ENCODE data around the gene BMERB1. TPM values are rescaled to one million over a fixed set of nuclear protein-coding genes. Genes with fewer than 3 reads are reported as not detected.

The BMERB1 gene
- total and polyA plus RNA-seq, 2 experiments from 2014 or later, result 17.3 to 28.1 TPM

DNA sequence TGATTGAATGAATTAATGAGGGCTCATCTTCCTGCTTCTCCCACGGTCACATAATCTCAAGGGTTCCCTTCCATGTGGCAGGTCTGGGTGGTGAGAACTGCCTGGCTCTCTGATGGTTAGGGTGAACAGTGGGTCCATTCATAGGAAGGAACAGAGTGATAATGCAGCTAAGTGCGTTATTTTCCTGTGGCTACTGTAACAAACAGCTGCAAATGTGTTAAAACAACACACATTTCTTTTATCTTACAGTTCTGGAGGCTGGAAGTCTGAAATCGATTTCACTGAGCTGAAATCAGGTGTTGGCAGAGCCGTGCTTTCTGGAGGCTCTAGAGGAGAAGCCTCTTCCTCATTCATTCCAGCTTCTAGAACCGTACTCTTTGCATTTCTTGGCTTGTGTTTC lies 95.3 kb downstream of the BMERB1 start:
- H3K27me3 ChIP-seq (ENCODE audit: insufficient read depth), result no peaks in the 10 kb centered on the region
- Mint-ChIP-seq H3K27ac (no peak overlapping the region), H3K9me3 (no peaks in the 10 kb centered on the region; the same call in 2 of the 3 replicates), H3K36me3 (ENCODE audit: low read depth) (0 out of 3 replicates have a peak, but pooled peaks cover 3% of the 10 kb centered on the region), H3K27me3 (ENCODE audit: insufficient read depth, low read depth, poor library complexity) (no peaks in the 10 kb centered on the region), H3K4me1 (no peaks in the 10 kb centered on the region), H3K4me3 (no peak overlapping the region)
- DNase-seq (ENCODE audit: low spot score), result no peak
- H3K4me2 ChIP-seq, result no peak overlapping the region
- H4K20me1 ChIP-seq (replicated peaks; ENCODE audit: insufficient read depth), result no peaks in the 10 kb centered on the region
- H2AFZ ChIP-seq, result no peak overlapping the region
- no peaks in the 10 kb centered on the region for H3K9me2 ChIP-seq (ENCODE audit: insufficient read depth)
- ATAC-seq, result no peak
- no peak overlapping the region for H3K4me3 ChIP-seq
- no peaks in the 10 kb centered on the region for H3F3A ChIP-seq (replicated peaks; ENCODE audit: low read depth)
- no peak overlapping the region for H3K27ac ChIP-seq (ENCODE audit: low read depth)
- TF ChIP-seq, protein P1, sequence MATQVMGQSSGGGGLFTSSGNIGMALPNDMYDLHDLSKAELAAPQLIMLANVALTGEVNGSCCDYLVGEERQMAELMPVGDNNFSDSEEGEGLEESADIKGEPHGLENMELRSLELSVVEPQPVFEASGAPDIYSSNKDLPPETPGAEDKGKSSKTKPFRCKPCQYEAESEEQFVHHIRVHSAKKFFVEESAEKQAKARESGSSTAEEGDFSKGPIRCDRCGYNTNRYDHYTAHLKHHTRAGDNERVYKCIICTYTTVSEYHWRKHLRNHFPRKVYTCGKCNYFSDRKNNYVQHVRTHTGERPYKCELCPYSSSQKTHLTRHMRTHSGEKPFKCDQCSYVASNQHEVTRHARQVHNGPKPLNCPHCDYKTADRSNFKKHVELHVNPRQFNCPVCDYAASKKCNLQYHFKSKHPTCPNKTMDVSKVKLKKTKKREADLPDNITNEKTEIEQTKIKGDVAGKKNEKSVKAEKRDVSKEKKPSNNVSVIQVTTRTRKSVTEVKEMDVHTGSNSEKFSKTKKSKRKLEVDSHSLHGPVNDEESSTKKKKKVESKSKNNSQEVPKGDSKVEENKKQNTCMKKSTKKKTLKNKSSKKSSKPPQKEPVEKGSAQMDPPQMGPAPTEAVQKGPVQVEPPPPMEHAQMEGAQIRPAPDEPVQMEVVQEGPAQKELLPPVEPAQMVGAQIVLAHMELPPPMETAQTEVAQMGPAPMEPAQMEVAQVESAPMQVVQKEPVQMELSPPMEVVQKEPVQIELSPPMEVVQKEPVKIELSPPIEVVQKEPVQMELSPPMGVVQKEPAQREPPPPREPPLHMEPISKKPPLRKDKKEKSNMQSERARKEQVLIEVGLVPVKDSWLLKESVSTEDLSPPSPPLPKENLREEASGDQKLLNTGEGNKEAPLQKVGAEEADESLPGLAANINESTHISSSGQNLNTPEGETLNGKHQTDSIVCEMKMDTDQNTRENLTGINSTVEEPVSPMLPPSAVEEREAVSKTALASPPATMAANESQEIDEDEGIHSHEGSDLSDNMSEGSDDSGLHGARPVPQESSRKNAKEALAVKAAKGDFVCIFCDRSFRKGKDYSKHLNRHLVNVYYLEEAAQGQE (IDR thresholded peaks at IDR 0.05; ENCODE audit: unreplicated experiment), result no peak
- TF ChIP-seq STAT1 (IDR thresholded peaks at IDR 0.05; ENCODE audit: unreplicated experiment), result no peak
- no peak for TF ChIP-seq EZH2 (IDR thresholded peaks at IDR 0.05; ENCODE audit: low read depth, unreplicated experiment)
- TF ChIP-seq, protein P2, sequence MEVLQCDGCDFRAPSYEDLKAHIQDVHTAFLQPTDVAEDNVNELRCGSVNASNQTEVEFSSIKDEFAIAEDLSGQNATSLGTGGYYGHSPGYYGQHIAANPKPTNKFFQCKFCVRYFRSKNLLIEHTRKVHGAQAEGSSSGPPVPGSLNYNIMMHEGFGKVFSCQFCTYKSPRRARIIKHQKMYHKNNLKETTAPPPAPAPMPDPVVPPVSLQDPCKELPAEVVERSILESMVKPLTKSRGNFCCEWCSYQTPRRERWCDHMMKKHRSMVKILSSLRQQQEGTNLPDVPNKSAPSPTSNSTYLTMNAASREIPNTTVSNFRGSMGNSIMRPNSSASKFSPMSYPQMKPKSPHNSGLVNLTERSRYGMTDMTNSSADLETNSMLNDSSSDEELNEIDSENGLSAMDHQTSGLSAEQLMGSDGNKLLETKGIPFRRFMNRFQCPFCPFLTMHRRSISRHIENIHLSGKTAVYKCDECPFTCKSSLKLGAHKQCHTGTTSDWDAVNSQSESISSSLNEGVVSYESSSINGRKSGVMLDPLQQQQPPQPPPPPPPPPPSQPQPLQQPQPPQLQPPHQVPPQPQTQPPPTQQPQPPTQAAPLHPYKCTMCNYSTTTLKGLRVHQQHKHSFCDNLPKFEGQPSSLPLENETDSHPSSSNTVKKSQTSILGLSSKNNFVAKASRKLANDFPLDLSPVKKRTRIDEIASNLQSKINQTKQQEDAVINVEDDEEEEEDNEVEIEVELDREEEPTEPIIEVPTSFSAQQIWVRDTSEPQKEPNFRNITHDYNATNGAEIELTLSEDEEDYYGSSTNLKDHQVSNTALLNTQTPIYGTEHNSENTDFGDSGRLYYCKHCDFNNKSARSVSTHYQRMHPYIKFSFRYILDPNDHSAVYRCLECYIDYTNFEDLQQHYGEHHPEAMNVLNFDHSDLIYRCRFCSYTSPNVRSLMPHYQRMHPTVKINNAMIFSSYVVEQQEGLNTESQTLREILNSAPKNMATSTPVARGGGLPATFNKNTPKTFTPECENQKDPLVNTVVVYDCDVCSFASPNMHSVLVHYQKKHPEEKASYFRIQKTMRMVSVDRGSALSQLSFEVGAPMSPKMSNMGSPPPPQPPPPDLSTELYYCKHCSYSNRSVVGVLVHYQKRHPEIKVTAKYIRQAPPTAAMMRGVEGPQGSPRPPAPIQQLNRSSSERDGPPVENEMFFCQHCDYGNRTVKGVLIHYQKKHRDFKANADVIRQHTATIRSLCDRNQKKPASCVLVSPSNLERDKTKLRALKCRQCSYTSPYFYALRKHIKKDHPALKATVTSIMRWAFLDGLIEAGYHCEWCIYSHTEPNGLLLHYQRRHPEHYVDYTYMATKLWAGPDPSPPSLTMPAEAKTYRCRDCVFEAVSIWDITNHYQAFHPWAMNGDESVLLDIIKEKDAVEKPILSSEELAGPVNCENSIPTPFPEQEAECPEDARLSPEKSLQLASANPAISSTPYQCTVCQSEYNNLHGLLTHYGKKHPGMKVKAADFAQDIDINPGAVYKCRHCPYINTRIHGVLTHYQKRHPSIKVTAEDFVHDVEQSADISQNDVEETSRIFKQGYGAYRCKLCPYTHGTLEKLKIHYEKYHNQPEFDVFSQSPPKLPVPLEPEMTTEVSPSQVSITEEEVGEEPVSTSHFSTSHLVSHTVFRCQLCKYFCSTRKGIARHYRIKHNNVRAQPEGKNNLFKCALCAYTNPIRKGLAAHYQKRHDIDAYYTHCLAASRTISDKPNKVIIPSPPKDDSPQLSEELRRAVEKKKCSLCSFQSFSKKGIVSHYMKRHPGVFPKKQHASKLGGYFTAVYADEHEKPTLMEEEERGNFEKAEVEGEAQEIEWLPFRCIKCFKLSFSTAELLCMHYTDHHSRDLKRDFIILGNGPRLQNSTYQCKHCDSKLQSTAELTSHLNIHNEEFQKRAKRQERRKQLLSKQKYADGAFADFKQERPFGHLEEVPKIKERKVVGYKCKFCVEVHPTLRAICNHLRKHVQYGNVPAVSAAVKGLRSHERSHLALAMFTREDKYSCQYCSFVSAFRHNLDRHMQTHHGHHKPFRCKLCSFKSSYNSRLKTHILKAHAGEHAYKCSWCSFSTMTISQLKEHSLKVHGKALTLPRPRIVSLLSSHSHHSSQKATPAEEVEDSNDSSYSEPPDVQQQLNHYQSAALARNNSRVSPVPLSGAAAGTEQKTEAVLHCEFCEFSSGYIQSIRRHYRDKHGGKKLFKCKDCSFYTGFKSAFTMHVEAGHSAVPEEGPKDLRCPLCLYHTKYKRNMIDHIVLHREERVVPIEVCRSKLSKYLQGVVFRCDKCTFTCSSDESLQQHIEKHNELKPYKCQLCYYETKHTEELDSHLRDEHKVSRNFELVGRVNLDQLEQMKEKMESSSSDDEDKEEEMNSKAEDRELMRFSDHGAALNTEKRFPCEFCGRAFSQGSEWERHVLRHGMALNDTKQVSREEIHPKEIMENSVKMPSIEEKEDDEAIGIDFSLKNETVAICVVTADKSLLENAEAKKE (CRISPR knock-in tag; IDR thresholded peaks at IDR 0.05), result no peak
- TF ChIP-seq ZNF331 (CRISPR knock-in tag; IDR thresholded peaks at IDR 0.05; ENCODE audit: low read depth), result no peak
- TF ChIP-seq, protein P3, sequence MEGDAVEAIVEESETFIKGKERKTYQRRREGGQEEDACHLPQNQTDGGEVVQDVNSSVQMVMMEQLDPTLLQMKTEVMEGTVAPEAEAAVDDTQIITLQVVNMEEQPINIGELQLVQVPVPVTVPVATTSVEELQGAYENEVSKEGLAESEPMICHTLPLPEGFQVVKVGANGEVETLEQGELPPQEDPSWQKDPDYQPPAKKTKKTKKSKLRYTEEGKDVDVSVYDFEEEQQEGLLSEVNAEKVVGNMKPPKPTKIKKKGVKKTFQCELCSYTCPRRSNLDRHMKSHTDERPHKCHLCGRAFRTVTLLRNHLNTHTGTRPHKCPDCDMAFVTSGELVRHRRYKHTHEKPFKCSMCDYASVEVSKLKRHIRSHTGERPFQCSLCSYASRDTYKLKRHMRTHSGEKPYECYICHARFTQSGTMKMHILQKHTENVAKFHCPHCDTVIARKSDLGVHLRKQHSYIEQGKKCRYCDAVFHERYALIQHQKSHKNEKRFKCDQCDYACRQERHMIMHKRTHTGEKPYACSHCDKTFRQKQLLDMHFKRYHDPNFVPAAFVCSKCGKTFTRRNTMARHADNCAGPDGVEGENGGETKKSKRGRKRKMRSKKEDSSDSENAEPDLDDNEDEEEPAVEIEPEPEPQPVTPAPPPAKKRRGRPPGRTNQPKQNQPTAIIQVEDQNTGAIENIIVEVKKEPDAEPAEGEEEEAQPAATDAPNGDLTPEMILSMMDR (conservative IDR thresholded peaks at IDR 0.05; ENCODE audit: low read depth in 2 of 2), result no peak
- TF ChIP-seq, protein P4, sequence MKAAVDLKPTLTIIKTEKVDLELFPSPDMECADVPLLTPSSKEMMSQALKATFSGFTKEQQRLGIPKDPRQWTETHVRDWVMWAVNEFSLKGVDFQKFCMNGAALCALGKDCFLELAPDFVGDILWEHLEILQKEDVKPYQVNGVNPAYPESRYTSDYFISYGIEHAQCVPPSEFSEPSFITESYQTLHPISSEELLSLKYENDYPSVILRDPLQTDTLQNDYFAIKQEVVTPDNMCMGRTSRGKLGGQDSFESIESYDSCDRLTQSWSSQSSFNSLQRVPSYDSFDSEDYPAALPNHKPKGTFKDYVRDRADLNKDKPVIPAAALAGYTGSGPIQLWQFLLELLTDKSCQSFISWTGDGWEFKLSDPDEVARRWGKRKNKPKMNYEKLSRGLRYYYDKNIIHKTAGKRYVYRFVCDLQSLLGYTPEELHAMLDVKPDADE (IDR thresholded peaks at IDR 0.05), result no peak
- no peak for TF ChIP-seq CREB1 (CRISPR knock-in tag; IDR thresholded peaks at IDR 0.05; ENCODE audit: low read depth)
- no peak for TF ChIP-seq ZNF114 (CRISPR knock-in tag; IDR thresholded peaks at IDR 0.05)
- TF ChIP-seq NANOG (IDR thresholded peaks at IDR 0.05; ENCODE audit: borderline replicate concordance), result no peak
- no peaks in the 10 kb centered on the region for H3K4me1 ChIP-seq (ENCODE audit: insufficient read depth)
- no peaks in the 10 kb centered on the region for H3K36me3 ChIP-seq (ENCODE audit: insufficient read depth)
- H3K79me2 ChIP-seq (replicated peaks; ENCODE audit: insufficient read depth), result no peaks in the 10 kb centered on the region
